SU-DHL-6 (cell line): ENCODE measurements around the gene AFF3.

Source experiments
- EZH2phosphoT487 ChIP-seq: fragments of 200-600 bp; sonication (generic), shearing (Covaris generic); conservative IDR thresholded peaks from 2 replicates; pipeline ENCODE4 v1.6.1; 2018; ENCODE audit warnings: mild to moderate bottlenecking, antibody characterized with exemption, low read length, moderate library complexity, mixed read lengths
- TF ChIP-seq, protein P1 (sequence below): fragments of 200-600 bp; sonication (generic); IDR thresholded peaks from one replicate; pipeline ENCODE4 v1.5.1; 2017; ENCODE audit warnings: antibody characterized with exemption, mild to moderate bottlenecking, low read length, moderate library complexity; ENCODE audit not compliant: insufficient read depth, poor library complexity, severe bottlenecking

DNA sequence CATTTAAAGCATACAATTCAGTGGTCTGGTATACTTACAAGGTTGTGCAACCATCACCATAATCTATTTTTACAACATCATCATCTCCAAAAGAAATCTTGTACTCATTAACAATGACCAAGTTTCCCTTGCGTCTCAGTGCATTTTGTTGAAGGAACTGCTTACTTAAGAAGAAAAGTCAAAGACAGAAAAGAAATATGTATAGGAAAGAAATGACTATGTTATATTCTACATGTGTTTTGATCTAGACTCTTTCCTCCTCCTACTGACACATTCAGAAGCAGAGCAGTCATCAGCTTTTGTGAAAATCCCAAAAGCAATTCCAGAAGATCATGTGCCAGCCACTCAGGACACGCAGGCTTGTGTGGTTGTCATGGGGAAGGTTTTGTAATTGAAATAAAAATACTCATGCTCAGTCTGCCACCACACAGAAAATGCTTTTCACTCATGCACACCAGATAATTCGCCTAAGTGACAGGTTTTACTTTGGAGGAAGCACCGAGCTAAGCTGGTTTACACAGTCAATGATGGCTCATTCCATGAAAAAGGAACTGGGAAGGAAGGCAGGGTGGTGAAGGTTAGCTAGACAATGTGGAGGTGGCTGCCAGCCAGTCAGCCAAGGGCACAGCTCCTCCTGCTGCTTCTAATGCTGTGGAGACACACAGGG is 494.1 kb downstream of the AFF3 start:
- TF ChIP-seq, protein P1, sequence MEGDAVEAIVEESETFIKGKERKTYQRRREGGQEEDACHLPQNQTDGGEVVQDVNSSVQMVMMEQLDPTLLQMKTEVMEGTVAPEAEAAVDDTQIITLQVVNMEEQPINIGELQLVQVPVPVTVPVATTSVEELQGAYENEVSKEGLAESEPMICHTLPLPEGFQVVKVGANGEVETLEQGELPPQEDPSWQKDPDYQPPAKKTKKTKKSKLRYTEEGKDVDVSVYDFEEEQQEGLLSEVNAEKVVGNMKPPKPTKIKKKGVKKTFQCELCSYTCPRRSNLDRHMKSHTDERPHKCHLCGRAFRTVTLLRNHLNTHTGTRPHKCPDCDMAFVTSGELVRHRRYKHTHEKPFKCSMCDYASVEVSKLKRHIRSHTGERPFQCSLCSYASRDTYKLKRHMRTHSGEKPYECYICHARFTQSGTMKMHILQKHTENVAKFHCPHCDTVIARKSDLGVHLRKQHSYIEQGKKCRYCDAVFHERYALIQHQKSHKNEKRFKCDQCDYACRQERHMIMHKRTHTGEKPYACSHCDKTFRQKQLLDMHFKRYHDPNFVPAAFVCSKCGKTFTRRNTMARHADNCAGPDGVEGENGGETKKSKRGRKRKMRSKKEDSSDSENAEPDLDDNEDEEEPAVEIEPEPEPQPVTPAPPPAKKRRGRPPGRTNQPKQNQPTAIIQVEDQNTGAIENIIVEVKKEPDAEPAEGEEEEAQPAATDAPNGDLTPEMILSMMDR, result no peak
- no peak for TF ChIP-seq EZH2phosphoT487
